H1 (cell line): ENCODE results near the gene SPATS2. TPM values are rescaled to one million over a fixed set of nuclear protein-coding genes. Genes with fewer than 3 reads are reported as not detected.

Source experiments
- CTCF ChIA-PET: fragments of 300-600 bp; sonication (Branson Sonifier 250); formaldehyde crosslinking; loops from one replicate; lab custom pipeline; 2021; ENCODE audit not compliant: partially characterized antibody; lab: Charles Lee
- POLR2A ChIA-PET: fragments of 300-600 bp; sonication (Branson Sonifier 250); formaldehyde crosslinking; loops from one replicate; lab custom pipeline; 2021; ENCODE audit warnings: inconsistent platforms; ENCODE audit not compliant: partially characterized antibody; lab: Charles Lee
- DNase-seq, 2 experiments: peaks; one replicate each; pipeline versions ENCODE4 v3.0.0 to v3.0.0-alpha.2; 2010 to 2022; ENCODE audit warnings: low spot score in 2 of 2, low read depth in 1 of 2, mixed read lengths in 1 of 2
- FAIRE-seq: peaks from 2 replicates; lab custom pipeline; 2011; peaks lifted over from hg19 to GRCh38; lab: Jason Lieb, UNC
- H2AFZ ChIP-seq: 2 replicates; pipeline ENCODE4 v1.8.1; 2012; ENCODE audit warnings: low read length, inconsistent platforms
- H2AK5ac ChIP-seq: 2 replicates; pipeline ENCODE4 v1.6.1; 2013; ENCODE audit warnings: low read depth, low read length
- H2BK120ac ChIP-seq: replicated peaks from 2 replicates; pipeline ENCODE3; 2013; ENCODE audit warnings: low read depth, low read length, inconsistent platforms
- H2BK12ac ChIP-seq: 2 replicates; pipeline ENCODE4 v1.6.1; 2013; ENCODE audit warnings: low read depth, low read length
- H2BK15ac ChIP-seq: 2 replicates; pipeline ENCODE4 v1.6.1; 2013; ENCODE audit warnings: low read length
- H2BK20ac ChIP-seq: 2 replicates; pipeline ENCODE4 v1.6.1; 2013; ENCODE audit warnings: low read length
- H2BK5ac ChIP-seq: 2 replicates; pipeline ENCODE4 v1.6.1; 2013; ENCODE audit warnings: low read depth, low read length
- H3K14ac ChIP-seq: 2 replicates; pipeline ENCODE4 v1.6.1; 2013; ENCODE audit warnings: inconsistent platforms; ENCODE audit not compliant: insufficient read length
- H3K18ac ChIP-seq: 2 replicates; pipeline ENCODE4 v1.6.1; 2013; ENCODE audit warnings: low read length; ENCODE audit errors: extremely low read depth
- H3K23ac ChIP-seq: 2 replicates; pipeline ENCODE4 v1.6.1; 2013; ENCODE audit warnings: inconsistent platforms; ENCODE audit not compliant: insufficient read length
- H3K23me2 ChIP-seq: 2 replicates; pipeline ENCODE4 v1.6.1; 2013; ENCODE audit warnings: low read depth, low read length
- H3K27ac ChIP-seq: 2 replicates; pipeline ENCODE4 v1.6.1; 2011; ENCODE audit warnings: low read depth, low read length, inconsistent platforms
- H3K27me3 ChIP-seq, 4 experiments: replicated peaks in 1 of 4; 1 replicate in 1 of 4; 2 replicates in 3 of 4; pipeline versions ENCODE4 v1.6.1 to v1.8.1; 2011 to 2013; ENCODE audit warnings: low read length in 3 of 4, mild to moderate bottlenecking in 3 of 4, inconsistent platforms in 2 of 4, mixed read lengths in 2 of 4, moderate library complexity in 1 of 4; ENCODE audit not compliant: control insufficient read depth in 3 of 4, insufficient read depth in 3 of 4; ENCODE audit errors: extremely low read depth in 1 of 4
- H3K36me3 ChIP-seq, 4 experiments: 2 replicates each; pipeline versions ENCODE4 v1.6.1 to v1.8.1; 2011 to 2013; ENCODE audit warnings: mild to moderate bottlenecking in 4 of 4, low read length in 3 of 4, moderate library complexity in 2 of 4, control low read depth in 1 of 4, inconsistent platforms in 1 of 4; ENCODE audit not compliant: insufficient read depth in 4 of 4, control insufficient read depth in 2 of 4
- H3K4ac ChIP-seq: replicated peaks from 2 replicates; pipeline ENCODE3; 2013; ENCODE audit warnings: low read length, low read depth, mixed read lengths, inconsistent platforms; ENCODE audit not compliant: insufficient read length
- H3K4me1 ChIP-seq, 4 experiments: replicated peaks in 1 of 4; 1 replicate in 1 of 4; 2 replicates in 3 of 4; pipeline versions ENCODE4 v1.6.1 to v1.8.1; 2011 to 2013; ENCODE audit warnings: low read length in 3 of 4, inconsistent platforms in 2 of 4, mixed read lengths in 1 of 4; ENCODE audit not compliant: insufficient read depth in 4 of 4, control insufficient read depth in 3 of 4
- H3K4me2 ChIP-seq, 2 experiments: 2 replicates each; pipeline versions ENCODE4 v1.6.1 to v1.8.1; 2011 to 2013; ENCODE audit warnings: low read depth in 2 of 2, low read length in 2 of 2, control low read depth in 1 of 2, inconsistent platforms in 1 of 2, mild to moderate bottlenecking in 1 of 2; ENCODE audit not compliant: insufficient read depth in 1 of 2
- H3K4me3 ChIP-seq, 4 experiments: fragments of 200-600, 300-600 bp in 1 of 4; sonication (generic), shearing (Covaris generic), sonication (Bioruptor Twin) in 1 of 4; 2 replicates each; pipeline versions ENCODE4 v1.5.1 to v1.8.1; 2011 to 2016; ENCODE audit warnings: low read length in 4 of 4, low read depth in 3 of 4, control low read depth in 2 of 4, inconsistent platforms in 2 of 4, mild to moderate bottlenecking in 2 of 4, mixed read lengths in 1 of 4, moderate library complexity in 1 of 4; ENCODE audit not compliant: insufficient read depth in 2 of 4; ENCODE audit errors: extremely low read depth in 1 of 4
- H3K56ac ChIP-seq: replicated peaks from 2 replicates; pipeline ENCODE3; 2013; ENCODE audit warnings: low read depth, mild to moderate bottlenecking, mixed read lengths, low read length, inconsistent platforms; ENCODE audit not compliant: insufficient read length
- H3K79me1 ChIP-seq: 2 replicates; pipeline ENCODE4 v1.6.1; 2013; ENCODE audit warnings: low read depth, low read length, control low read depth
- H3K79me2 ChIP-seq, 2 experiments: 2 replicates each; pipeline versions ENCODE4 v1.6.1 to v1.8.1; 2012 to 2013; ENCODE audit warnings: low read length in 2 of 2, mild to moderate bottlenecking in 2 of 2, inconsistent platforms in 1 of 2; ENCODE audit not compliant: insufficient read depth in 2 of 2, control insufficient read depth in 1 of 2
- H3K9ac ChIP-seq, 4 experiments: replicated peaks in 1 of 4; 1 replicate in 1 of 4; 2 replicates in 3 of 4; pipeline versions ENCODE4 v1.6.1 to v1.8.1; 2011 to 2013; ENCODE audit warnings: low read depth in 3 of 4, low read length in 3 of 4, control low read depth in 2 of 4, mild to moderate bottlenecking in 2 of 4, moderate library complexity in 2 of 4, inconsistent platforms in 1 of 4; ENCODE audit errors: extremely low read depth in 1 of 4
- H3K9me3 ChIP-seq, 2 experiments: 2 replicates each; pipeline versions ENCODE4 v1.6.1 to v1.8.1; 2012 to 2013; ENCODE audit warnings: mild to moderate bottlenecking in 2 of 2, moderate library complexity in 2 of 2, control low read depth in 1 of 2, inconsistent platforms in 1 of 2, low read depth in 1 of 2, low read length in 1 of 2, mixed read lengths in 1 of 2; ENCODE audit not compliant: insufficient read depth in 2 of 2
- H4K20me1 ChIP-seq, 2 experiments: replicated peaks in 1 of 2; 2 replicates each; pipeline versions ENCODE3 to v1.8.1; 2011 to 2013; ENCODE audit warnings: inconsistent platforms in 2 of 2, low read length in 2 of 2, mild to moderate bottlenecking in 1 of 2; ENCODE audit not compliant: insufficient read depth in 2 of 2, control insufficient read depth in 1 of 2
- H4K5ac ChIP-seq: 2 replicates; pipeline ENCODE4 v1.6.1; 2013; ENCODE audit warnings: low read length, low read depth, mixed read lengths, inconsistent platforms; ENCODE audit not compliant: insufficient read length
- H4K8ac ChIP-seq: 2 replicates; pipeline ENCODE4 v1.8.0; 2013; ENCODE audit warnings: mild to moderate bottlenecking, moderate library complexity, low read length, inconsistent platforms; ENCODE audit not compliant: insufficient read depth; ENCODE audit errors: extremely low read depth
- H4K91ac ChIP-seq: replicated peaks from 2 replicates; pipeline ENCODE3; 2013; ENCODE audit warnings: low read length, mixed read lengths, inconsistent platforms; ENCODE audit not compliant: insufficient read length
- CEBPB ChIP-seq: IDR thresholded peaks from 2 replicates; pipeline ENCODE4 v1.6.1; 2012; ENCODE audit warnings: low read depth, low read length
- KDM1A ChIP-seq: fragments of 200-600, 300-600 bp; sonication (generic); IDR thresholded peaks from 2 replicates; pipeline ENCODE4 v1.7.1; 2016; ENCODE audit warnings: mild to moderate bottlenecking, low read length, borderline replicate concordance
- KDM4A ChIP-seq: IDR thresholded peaks from one replicate; pipeline ENCODE4 v1.7.1; 2012; ENCODE audit warnings: low read depth, mild to moderate bottlenecking, moderate library complexity, low read length, inconsistent platforms; ENCODE audit not compliant: severe bottlenecking
- RBBP5 ChIP-seq: IDR thresholded peaks from 2 replicates; pipeline ENCODE4 v1.7.1; 2012; ENCODE audit warnings: low read depth, mild to moderate bottlenecking, inconsistent platforms, low read length, moderate library complexity, borderline replicate concordance
- WGBS, 2 experiments: shearing (Covaris generic) in 1 of 2; methylation state at CpG; one replicate each; pipeline versions ENCODE4 v1.1.6 to v1.1.7; 2013 to 2015; ENCODE audit warnings: low lambda C conversion rate in 2 of 2, mixed read lengths in 2 of 2, inconsistent platforms in 1 of 2, low coverage in 1 of 2, missing lambda C conversion rate in 1 of 2; ENCODE audit not compliant: insufficient replicate concordance in 2 of 2, insufficient coverage in 1 of 2, insufficient read length in 1 of 2; ENCODE audit errors: extremely low coverage in 1 of 2, missing lambda C conversion rate in 1 of 2; 5-methylcytosine and 5-hydroxymethylcytosine counted together
- polyA plus RNA-seq, 7 experiments: library from polyadenylated mRNA; depleted of rRNA in 3 of 7; stranded (reverse) in 5 of 7; unstranded in 2 of 7; fragments of >200 nt in 5 of 7; fragments of 200-250 nt in 2 of 7; gene quantifications; 1 replicate in 5 of 7; 2 replicates in 1 of 7; 4 replicates in 1 of 7; pipeline versions ENCODE4 v1.2.1 to v1.2.3, GENCODE V29; 2011 to 2013; ENCODE audit warnings: missing spikeins in 2 of 7, mixed read lengths in 2 of 7
- total RNA-seq: library from RNA; stranded (reverse); fragmentation: NEBNext Ultra II Directional; extraction: Animal tissue kit (Norgen Biotek cat#: 25700); gene quantifications from 2 replicates; pipeline ENCODE4 v1.2.1, GENCODE V29; 2021

Gene SPATS2
- total and polyA plus RNA-seq, 2 of the 8 experiments (the other 6 are each of a cell fraction or from before 2014, with no cell fraction given) = 19.2 to 24.5 TPM

DNA sequence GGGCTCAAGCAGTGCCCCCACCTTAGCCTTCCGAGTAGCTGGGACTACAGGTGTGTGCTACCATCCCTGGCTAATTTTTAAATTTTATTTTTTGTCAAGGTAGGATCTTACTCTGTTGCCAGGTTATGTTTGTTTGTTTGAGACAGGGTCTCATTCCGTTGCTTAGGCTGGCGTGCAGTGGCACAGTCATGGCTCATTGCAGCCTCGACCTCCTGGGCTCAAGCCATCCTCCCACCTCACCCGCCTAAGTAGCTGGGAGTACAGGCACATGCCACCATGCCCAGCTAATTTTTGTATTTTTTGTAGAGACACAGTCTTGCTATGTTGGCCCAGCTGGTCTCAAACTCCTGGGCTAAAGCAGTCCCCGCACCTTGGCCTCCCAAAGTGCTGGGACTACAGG is 88.2 kb downstream of the SPATS2 start:
- Histone ChIP-seq H3K27me3 (no peaks in the 10 kb centered on the region), H3K4ac (no peak overlapping the region), H3K9me3 (no peaks in the 10 kb centered on the region), H3K23me2 (no peaks in the 10 kb centered on the region), H3K9ac (no peak overlapping the region), H2BK5ac (no peak overlapping the region), H2BK20ac (no peak overlapping the region), H4K8ac (no peak overlapping the region), H3K4me3 (no peak overlapping the region), H4K20me1 (no peaks in the 10 kb centered on the region), H2AK5ac (no peak overlapping the region), H4K5ac (no peak overlapping the region), H3K27ac (no peak overlapping the region), H2AFZ (no peak overlapping the region), H3K18ac (no peak overlapping the region), H3K4me1 (no peaks in the 10 kb centered on the region), H4K91ac (no peak overlapping the region), H3K23ac (no peak overlapping the region), H3K14ac (no peak overlapping the region), H3K79me2 (peaks cover 0 to 2% of the 10 kb centered on the region in 2 experiments; a peak in 2 of 4 replicates), H3K4me2 (no peak overlapping the region), H3K79me1 (no peaks in the 10 kb centered on the region; the same call in 1 of the 2 replicates), H2BK120ac (no peak overlapping the region), H3K56ac (no peak overlapping the region), H2BK15ac (no peak overlapping the region), H2BK12ac (no peak overlapping the region), H3K36me3 (no peaks in the 10 kb centered on the region)
- TF ChIP-seq CEBPB (no peak), KDM1A (no peak), KDM4A (no peak), RBBP5 (no peak)
- ChIA-PET CTCF (interaction anchor here (0.9 to 1.7 kb wide), 4 partner anchors 49 to 97 kb away, joined by 3 to 8 read pairs (median 5); partner anchors contain the start of gene SPATS2), POLR2A (no interaction called here)
- DNase-seq (no peak), FAIRE-seq (no peak)
- WGBS, 2 experiments = 94% methylated on average over 6 of the region's 6 CpGs; no CpG with 5 or more reads in 1 of the 2 experiments
